Breast epithelium (tissue), 4 donors: ENCODE results near the gene PLEKHM2. TPM values are rescaled to one million over a fixed set of nuclear protein-coding genes. Genes with fewer than 3 reads are reported as not detected.

Experiments used
- DNase-seq, 2 donors: peaks; one replicate each; pipeline ENCODE4 v3.0.0-alpha.2; 2019; ENCODE audit warnings: low spot score in 2 of 2
- H3K27ac ChIP-seq, 2 donors: fragments of 200-600 bp; sonication (generic) in 1 of 2; one replicate each; pipeline ENCODE4 v1.5.1; 2016 to 2019; ENCODE audit warnings: mild to moderate bottlenecking in 1 of 2
- H3K27me3 ChIP-seq, 2 donors: fragments of 200-600 bp; sonication (generic) in 1 of 2; one replicate each; pipeline versions ENCODE4 v1.5.1 to v1.6.0; 2017 to 2019; ENCODE audit warnings: control low read depth in 1 of 2, mild to moderate bottlenecking in 1 of 2
- H3K36me3 ChIP-seq: fragments of 200-600 bp; one replicate; pipeline ENCODE4 v1.5.1; 2019
- H3K4me1 ChIP-seq, 2 donors: fragments of 200-600 bp; sonication (generic); one replicate each; pipeline ENCODE4 v1.5.1; 2016 to 2019; ENCODE audit warnings: control low read depth in 1 of 2
- H3K4me3 ChIP-seq, 3 donors: fragments of 200-600 bp; sonication (generic); 1 replicate in 2 of 3; 2 replicates in 1 of 3; pipeline ENCODE4 v1.5.1; 2016 to 2019; ENCODE audit warnings: mild to moderate bottlenecking in 3 of 3, moderate library complexity in 2 of 3
- H3K9me3 ChIP-seq, 2 donors: fragments of 200-600 bp; sonication (generic) in 1 of 2; one replicate each; pipeline ENCODE4 v1.5.1; 2016 to 2019; ENCODE audit warnings: control low read depth in 1 of 2
- POLR2A ChIP-seq: fragments of 450-650 bp; IDR thresholded peaks from one replicate; pipeline ENCODE4 v1.6.1; 2016; ENCODE audit warnings: antibody characterized with exemption, mild to moderate bottlenecking, moderate library complexity
- POLR2AphosphoS5 ChIP-seq, 3 donors: sonication (generic); formaldehyde crosslinking; IDR thresholded peaks; one replicate each; pipeline ENCODE4 v1.6.1; 2017; ENCODE audit warnings: antibody characterized with exemption in 3 of 3
- intact Hi-C: fragments of 100-400 bp; cut with DNase I; formaldehyde crosslinking; loops from one replicate; pipeline ENCODE4 v1.15.1; 2023; ENCODE audit warnings: low total_unique reads
- total RNA-seq, 3 donors: library from RNA; depleted of rRNA; stranded (reverse); fragments of >200 nt; gene quantifications; one replicate each; pipeline ENCODE4 v1.1.0, GENCODE V29; 2016
- TF ChIP-seq, protein P1 (sequence below), 3 donors: fragments of 450-650 bp; IDR thresholded peaks; one replicate each; pipeline ENCODE4 v1.5.1; 2016 to 2017; ENCODE audit warnings: antibody characterized with exemption in 3 of 3, mild to moderate bottlenecking in 3 of 3, moderate library complexity in 3 of 3

PLEKHM2 gene
- total RNA-seq, 3 donors from 2014 or later, result 29.7 to 56.5 (median 41.6) TPM

DNA sequence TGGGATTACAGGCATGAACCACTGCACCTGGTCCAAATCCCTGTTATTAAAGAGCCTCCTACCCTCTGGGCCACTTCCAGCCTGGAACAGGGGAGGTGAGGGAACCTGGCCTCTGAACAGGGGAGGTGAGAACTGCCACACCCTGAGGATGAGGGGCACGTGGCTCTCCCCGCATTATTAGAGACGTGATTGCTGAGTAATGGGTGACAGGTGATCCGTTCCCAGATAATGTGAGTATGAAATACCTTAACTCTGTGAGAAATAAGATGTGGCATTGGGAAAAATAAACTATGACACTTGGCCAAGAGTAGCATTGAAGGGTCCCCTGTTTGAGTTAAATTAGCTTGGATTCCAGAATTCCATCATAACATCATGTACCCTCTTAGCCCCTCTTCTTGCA, 38.3 kb downstream of the PLEKHM2 start:
- H3K27ac ChIP-seq, result no peak overlapping the region

GRCh38 chr1:15722836-15723532, 38.9 kb downstream of the PLEKHM2 start:
- H3K36me3 ChIP-seq, result peaks cover 18% of the 10 kb centered on the region

More for the DNA sequence above, 38.3 kb downstream of the PLEKHM2 start:
- intact Hi-C loops, result no loop called here
- no peaks in the 10 kb centered on the region for H3K27me3 ChIP-seq
- H3K4me3 ChIP-seq, result no peak overlapping the region
- no peak for DNase-seq
- no peak for TF ChIP-seq POLR2AphosphoS5 (IDR thresholded peaks at IDR 0.05)
- TF ChIP-seq, protein P1, sequence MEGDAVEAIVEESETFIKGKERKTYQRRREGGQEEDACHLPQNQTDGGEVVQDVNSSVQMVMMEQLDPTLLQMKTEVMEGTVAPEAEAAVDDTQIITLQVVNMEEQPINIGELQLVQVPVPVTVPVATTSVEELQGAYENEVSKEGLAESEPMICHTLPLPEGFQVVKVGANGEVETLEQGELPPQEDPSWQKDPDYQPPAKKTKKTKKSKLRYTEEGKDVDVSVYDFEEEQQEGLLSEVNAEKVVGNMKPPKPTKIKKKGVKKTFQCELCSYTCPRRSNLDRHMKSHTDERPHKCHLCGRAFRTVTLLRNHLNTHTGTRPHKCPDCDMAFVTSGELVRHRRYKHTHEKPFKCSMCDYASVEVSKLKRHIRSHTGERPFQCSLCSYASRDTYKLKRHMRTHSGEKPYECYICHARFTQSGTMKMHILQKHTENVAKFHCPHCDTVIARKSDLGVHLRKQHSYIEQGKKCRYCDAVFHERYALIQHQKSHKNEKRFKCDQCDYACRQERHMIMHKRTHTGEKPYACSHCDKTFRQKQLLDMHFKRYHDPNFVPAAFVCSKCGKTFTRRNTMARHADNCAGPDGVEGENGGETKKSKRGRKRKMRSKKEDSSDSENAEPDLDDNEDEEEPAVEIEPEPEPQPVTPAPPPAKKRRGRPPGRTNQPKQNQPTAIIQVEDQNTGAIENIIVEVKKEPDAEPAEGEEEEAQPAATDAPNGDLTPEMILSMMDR (IDR thresholded peaks at IDR 0.05), result no peak
- no peaks in the 10 kb centered on the region for H3K4me1 ChIP-seq
- H3K36me3 ChIP-seq, result peaks cover 12% of the 10 kb centered on the region
- no peaks in the 10 kb centered on the region for H3K9me3 ChIP-seq

DNA sequence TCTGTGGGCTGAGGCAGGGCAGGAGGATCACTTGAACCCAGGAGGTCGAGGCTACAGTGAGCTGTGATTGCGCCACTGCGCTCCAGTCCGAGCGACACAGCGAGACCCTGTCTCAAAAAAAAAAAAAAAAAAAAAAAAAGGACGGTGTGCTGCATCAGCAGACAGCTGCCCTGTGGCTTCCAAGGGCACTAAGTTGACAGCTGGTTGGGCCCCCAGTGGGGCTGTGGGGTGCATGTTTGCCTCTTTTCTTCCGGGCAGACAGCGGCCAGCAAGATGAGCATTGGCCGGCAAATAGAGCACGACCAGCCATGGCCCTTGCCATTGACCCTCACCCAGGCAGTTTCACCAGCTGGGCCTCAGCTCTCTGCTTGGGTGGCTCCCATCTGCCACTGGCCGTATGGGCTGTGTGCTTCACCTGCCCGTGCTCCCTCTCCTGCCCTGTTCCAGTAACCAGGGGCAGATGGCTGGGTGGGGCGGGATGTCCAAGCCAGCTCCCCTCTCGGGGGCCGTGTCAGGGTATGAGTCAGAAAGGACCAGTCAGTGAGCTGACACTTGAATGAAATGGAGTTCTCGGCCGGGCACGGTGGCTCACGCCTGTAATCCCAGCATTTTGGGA, 39.6 kb downstream of the PLEKHM2 start:
- Histone ChIP-seq H3K9me3 (no peaks in the 10 kb centered on the region), H3K27ac (no peak overlapping the region), H3K4me3 (no peak overlapping the region), H3K4me1 (no peaks in the 10 kb centered on the region), H3K36me3 (peaks cover 18% of the 10 kb centered on the region), H3K27me3 (no peaks in the 10 kb centered on the region)
- intact Hi-C loops, result no loop called here
- no peak for DNase-seq
- TF ChIP-seq POLR2A (no peak), POLR2AphosphoS5 (IDR thresholded peaks at IDR 0.05) (no peak)
- TF ChIP-seq, protein P1 (IDR thresholded peaks at IDR 0.05), result no peak

More at GRCh38 chr1:15722836-15723532, 38.9 kb downstream of the PLEKHM2 start:
- intact Hi-C loops, result no loop called here
- TF ChIP-seq, protein P1 (IDR thresholded peaks at IDR 0.05), result no peak
- TF ChIP-seq POLR2A, result no peak
- TF ChIP-seq POLR2AphosphoS5 (IDR thresholded peaks at IDR 0.05), result no peak
- no peaks in the 10 kb centered on the region for H3K27me3 ChIP-seq
- H3K9me3 ChIP-seq, result no peaks in the 10 kb centered on the region
- peak in 1 of 2 donors; percentile 32 for DNase-seq
- H3K27ac ChIP-seq, result peak overlapping the region in 1 of 2 donors; percentile 49
- H3K4me1 ChIP-seq, result no peaks in the 10 kb centered on the region
- H3K4me3 ChIP-seq, result no peak overlapping the region

DNA sequence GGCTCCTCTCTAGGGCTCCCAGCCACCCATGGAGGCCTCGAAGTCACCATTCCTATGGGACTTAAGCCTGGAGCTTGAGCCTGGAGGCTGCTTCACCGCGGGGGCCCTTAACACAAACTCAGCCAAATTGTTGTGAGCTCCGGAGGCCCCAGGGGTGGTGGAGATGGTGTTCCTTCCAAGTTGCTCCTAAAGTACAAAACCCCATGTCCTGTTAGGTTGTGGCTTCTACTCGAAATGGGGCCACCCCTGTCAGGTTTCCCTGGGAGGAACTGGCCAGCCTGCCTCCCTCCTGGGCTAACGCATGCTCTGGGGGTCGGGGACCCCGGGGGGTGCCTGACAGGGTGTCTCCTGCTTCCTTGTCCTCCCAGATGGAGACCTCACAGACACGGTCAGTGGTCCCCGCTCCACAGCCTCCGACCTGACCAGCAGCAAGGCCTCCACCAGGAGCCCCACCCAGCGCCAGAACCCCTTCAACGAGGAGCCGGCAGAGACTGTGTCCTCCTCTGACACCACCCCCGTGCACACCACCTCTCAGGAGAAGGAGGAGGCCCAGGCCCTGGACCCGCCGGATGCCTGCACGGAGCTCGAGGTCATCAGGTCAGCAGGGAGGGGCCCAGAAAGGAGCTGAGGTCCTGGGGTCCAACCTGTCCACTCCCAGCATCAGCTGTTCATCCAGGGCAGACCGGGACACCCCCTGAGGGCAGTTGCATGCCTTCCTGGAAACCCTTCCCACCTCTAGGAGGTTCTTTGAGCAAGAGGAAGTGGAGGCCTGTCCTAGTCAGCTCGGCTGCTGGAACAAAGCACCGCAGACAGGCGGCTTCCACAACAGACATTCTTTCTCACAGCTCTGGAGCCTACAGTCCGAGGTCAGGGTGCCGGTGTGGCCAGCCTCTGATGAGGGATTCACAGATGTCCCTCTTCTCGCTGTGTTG, 41.1 kb downstream of the PLEKHM2 start:
- no peak overlapping the region for H3K27ac ChIP-seq
- H3K27me3 ChIP-seq, result no peaks in the 10 kb centered on the region
- TF ChIP-seq POLR2AphosphoS5 (IDR thresholded peaks at IDR 0.05) (no peak), POLR2A (no peak)
- TF ChIP-seq, protein P1 (IDR thresholded peaks at IDR 0.05), result no peak
- no peaks in the 10 kb centered on the region for H3K4me1 ChIP-seq
- DNase-seq, result no peak
- no peak overlapping the region for H3K4me3 ChIP-seq
- H3K9me3 ChIP-seq, result no peaks in the 10 kb centered on the region
- intact Hi-C loops, result no loop called here
- peaks cover 18% of the 10 kb centered on the region for H3K36me3 ChIP-seq
